Ovary (tissue), 9 donors: Measurements from ENCODE around the gene WNT5A. TPM values are rescaled to one million over a fixed set of nuclear protein-coding genes. Genes with fewer than 3 reads are reported as not detected.

Experiments
- DNase-seq, 5 donors: peaks; one replicate each; pipeline ENCODE4 v3.0.0-alpha.2; 2019 to 2020
- H3K27ac ChIP-seq, 2 donors: fragments of 200-600 bp; one replicate each; pipeline versions ENCODE4 v1.5.1 to v1.8.0; 2019 to 2022
- H3K27me3 ChIP-seq: fragments of 200-600 bp; one replicate; pipeline ENCODE4 v1.8.0; 2022
- H3K36me3 ChIP-seq: fragments of 200-600 bp; sonication (generic); one replicate; pipeline ENCODE4 v1.5.1; 2019
- H3K4me1 ChIP-seq: one replicate; pipeline ENCODE4 v1.8.1; 2013; ENCODE audit warnings: mild to moderate bottlenecking, moderate library complexity; ENCODE audit not compliant: insufficient read depth
- H3K4me3 ChIP-seq: fragments of 200-600 bp; sonication (generic); one replicate; pipeline ENCODE4 v1.5.1; 2017
- H3K9me3 ChIP-seq, 2 donors: fragments of 200-600 bp in 1 of 2; sonication (generic) in 1 of 2; one replicate each; pipeline versions ENCODE4 v1.5.1 to v1.8.1; 2013 to 2019; ENCODE audit warnings: mild to moderate bottlenecking in 1 of 2, moderate library complexity in 1 of 2
- EP300 ChIP-seq: sonication (generic); formaldehyde crosslinking; IDR thresholded peaks from one replicate; pipeline ENCODE4 v1.6.1; 2017; ENCODE audit warnings: antibody characterized with exemption
- POLR2A ChIP-seq: fragments of 450-650 bp; IDR thresholded peaks from one replicate; pipeline ENCODE4 v1.6.1; 2017; ENCODE audit warnings: antibody characterized with exemption, mild to moderate bottlenecking, moderate library complexity
- WGBS, 3 donors: extraction: QIAGEN DNeasy Blood & Tissue Kit in 1 of 3; methylation state at CpG; one replicate each; pipeline versions ENCODE4 v1.1.5 to v1.1.7; 2013 to 2017; 5-methylcytosine and 5-hydroxymethylcytosine counted together
- intact Hi-C, 4 donors: fragments of 100-400 bp; cut with DNase I; formaldehyde crosslinking; loops; one replicate each; pipeline versions ENCODE4 v1.11.0 to v1.15.1; 2022 to 2023
- polyA plus RNA-seq, 2 donors: library from polyadenylated mRNA; stranded (reverse); fragments of 200-250 nt in 1 of 2; fragments of 350-450 nt in 1 of 2; fragmentation: Illumina TruSeq in 1 of 2; extraction: RNeasy Lipid Tissue Mini Kit (QIAGEN cat#74804) in 1 of 2; gene quantifications; one replicate each; pipeline ENCODE4 v1.2.3, GENCODE V29; 2013 to 2014
- total RNA-seq, 7 donors: library from RNA; depleted of rRNA in 2 of 7; stranded (reverse); fragments of >200 nt in 2 of 7; fragmentation: NEBNext Ultra II Directional in 3 of 7; extraction: Animal tissue kit (Norgen Biotek cat#: 25700) in 3 of 7; gene quantifications; one replicate each; pipeline versions ENCODE4 v1.1.0 to v1.2.4, GENCODE V29; 2016 to 2023
- TF ChIP-seq, protein P1 (sequence below), 3 donors: fragments of 450-650 bp in 2 of 3; fragments of 200-600 bp in 1 of 3; IDR thresholded peaks; one replicate each; pipeline versions ENCODE4 v1.5.1 to v1.8.0; 2016 to 2022; ENCODE audit warnings: antibody characterized with exemption in 3 of 3, mild to moderate bottlenecking in 1 of 3
- donor health status: DM: no; HTN: no; CAD: no; lungs with moderate emphysema.
- donor health status: DM: no; HTN: no; CAD: no.
- donor health status: Bipolar disorder and iron deficiency.
- donor health status: DM: yes; HTN: yes; CAD: no.
- donor health status: DM: no; HTN: no; CAD: no.
- donor health status: DM: yes; HTN: yes; CAD: no.

WNT5A gene
- total and polyA plus RNA-seq, 9 donors, result 10.1 to 26.9 (median 18.3) TPM

DNA sequence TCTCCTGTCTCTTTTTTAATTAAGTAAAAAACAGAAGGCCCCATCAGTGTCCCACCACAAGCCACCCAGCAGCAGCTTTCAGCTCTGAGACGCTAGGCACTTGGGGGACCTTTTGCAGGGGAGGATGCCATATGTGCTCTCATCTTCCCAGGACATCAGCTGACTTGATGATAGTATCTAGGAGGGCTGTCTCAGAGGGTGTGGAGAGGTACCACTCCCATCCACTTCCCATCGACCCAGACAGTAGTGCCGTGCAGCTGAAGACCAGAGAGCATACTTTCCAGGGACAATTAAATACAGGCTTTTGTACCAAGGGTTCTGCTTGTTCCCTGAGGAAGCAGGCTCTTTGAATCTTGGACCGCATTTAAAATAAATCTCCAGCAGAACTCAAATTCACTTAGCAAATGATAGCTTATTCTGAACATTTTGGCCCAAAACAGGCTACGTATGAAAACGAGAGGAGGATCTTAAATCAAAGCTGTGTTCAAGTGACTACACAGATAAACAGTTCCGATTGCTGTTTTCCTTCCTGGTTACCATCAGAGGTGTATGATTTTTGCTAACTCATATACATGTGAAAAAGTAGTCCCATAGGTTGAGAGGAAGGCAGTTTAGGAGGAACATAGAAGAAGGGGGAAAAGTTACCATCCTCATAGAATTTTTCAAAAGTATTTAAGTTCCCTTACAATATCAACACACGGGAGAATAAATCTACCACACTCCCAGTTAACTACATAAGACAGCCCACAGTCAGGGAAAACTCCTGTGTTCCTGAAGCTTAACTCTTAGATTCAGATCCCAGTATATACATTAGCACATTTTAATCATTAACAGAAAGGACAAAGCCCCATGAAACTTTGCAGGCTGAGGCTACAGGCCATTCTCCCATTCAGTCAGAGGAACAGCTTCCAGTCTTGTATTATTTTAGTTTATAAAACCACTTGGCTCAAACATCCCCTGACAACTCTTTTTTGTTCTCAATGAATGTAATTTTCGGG lies 9.5 kb downstream of the WNT5A start:
- Histone ChIP-seq H3K27me3 (no peaks in the 10 kb centered on the region), H3K36me3 (no peaks in the 10 kb centered on the region), H3K4me3 (no peak overlapping the region), H3K9me3 (no peaks in the 10 kb centered on the region), H3K27ac (no peak overlapping the region), H3K4me1 (peaks cover under 1% of the 10 kb centered on the region)
- TF ChIP-seq, protein P1, sequence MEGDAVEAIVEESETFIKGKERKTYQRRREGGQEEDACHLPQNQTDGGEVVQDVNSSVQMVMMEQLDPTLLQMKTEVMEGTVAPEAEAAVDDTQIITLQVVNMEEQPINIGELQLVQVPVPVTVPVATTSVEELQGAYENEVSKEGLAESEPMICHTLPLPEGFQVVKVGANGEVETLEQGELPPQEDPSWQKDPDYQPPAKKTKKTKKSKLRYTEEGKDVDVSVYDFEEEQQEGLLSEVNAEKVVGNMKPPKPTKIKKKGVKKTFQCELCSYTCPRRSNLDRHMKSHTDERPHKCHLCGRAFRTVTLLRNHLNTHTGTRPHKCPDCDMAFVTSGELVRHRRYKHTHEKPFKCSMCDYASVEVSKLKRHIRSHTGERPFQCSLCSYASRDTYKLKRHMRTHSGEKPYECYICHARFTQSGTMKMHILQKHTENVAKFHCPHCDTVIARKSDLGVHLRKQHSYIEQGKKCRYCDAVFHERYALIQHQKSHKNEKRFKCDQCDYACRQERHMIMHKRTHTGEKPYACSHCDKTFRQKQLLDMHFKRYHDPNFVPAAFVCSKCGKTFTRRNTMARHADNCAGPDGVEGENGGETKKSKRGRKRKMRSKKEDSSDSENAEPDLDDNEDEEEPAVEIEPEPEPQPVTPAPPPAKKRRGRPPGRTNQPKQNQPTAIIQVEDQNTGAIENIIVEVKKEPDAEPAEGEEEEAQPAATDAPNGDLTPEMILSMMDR (IDR thresholded peaks at IDR 0.05), result no peak
- TF ChIP-seq EP300, result no peak
- no peak for TF ChIP-seq POLR2A
- no peak for DNase-seq
- 72 to 79% (median 77%) methylated on average over 9 of the region's 9 CpGs for WGBS, 3 donors
- intact Hi-C loops, result no loop called here

- 63 to 69% (median 65%) methylated on average over 3 of the region's 3 CpGs for WGBS, 3 donors
- intact Hi-C loops, result no loop called here
- no peaks in the 10 kb centered on the region for H3K27me3 ChIP-seq
- DNase-seq, result no peak
- TF ChIP-seq, protein P1 (IDR thresholded peaks at IDR 0.05), result no peak
- TF ChIP-seq POLR2A, result no peak
- TF ChIP-seq EP300, result no peak
- no peaks in the 10 kb centered on the region for H3K36me3 ChIP-seq
- no peak overlapping the region for H3K4me3 ChIP-seq
- no peak overlapping the region for H3K27ac ChIP-seq
- H3K9me3 ChIP-seq, result no peaks in the 10 kb centered on the region
- no peaks in the 10 kb centered on the region for H3K4me1 ChIP-seq
These were observed 10.6 kb downstream of the WNT5A start for GRCh38 chr3:55476515-55476914.

- 85 to 87% (median 85%) methylated on average over 39 to 44 of the region's 44 CpGs for WGBS, 3 donors
- Histone ChIP-seq H3K27me3 (no peaks in the 10 kb centered on the region), H3K9me3 (no peaks in the 10 kb centered on the region), H3K4me1 (no peaks in the 10 kb centered on the region), H3K36me3 (no peaks in the 10 kb centered on the region), H3K4me3 (no peak overlapping the region), H3K27ac (no peak overlapping the region)
- TF ChIP-seq EP300 (no peak), POLR2A (no peak)
- TF ChIP-seq, protein P1 (IDR thresholded peaks at IDR 0.05), result no peak
- DNase-seq, result no peak
- intact Hi-C loops, result loop anchor here in 1 of 4 donors (5.0 kb wide), 1 partner anchor 1522 kb away; no protein-coding TSS in a partner anchor
These were observed 12.9 kb downstream of the WNT5A start for GRCh38 chr3:55474213-55474632.

DNA sequence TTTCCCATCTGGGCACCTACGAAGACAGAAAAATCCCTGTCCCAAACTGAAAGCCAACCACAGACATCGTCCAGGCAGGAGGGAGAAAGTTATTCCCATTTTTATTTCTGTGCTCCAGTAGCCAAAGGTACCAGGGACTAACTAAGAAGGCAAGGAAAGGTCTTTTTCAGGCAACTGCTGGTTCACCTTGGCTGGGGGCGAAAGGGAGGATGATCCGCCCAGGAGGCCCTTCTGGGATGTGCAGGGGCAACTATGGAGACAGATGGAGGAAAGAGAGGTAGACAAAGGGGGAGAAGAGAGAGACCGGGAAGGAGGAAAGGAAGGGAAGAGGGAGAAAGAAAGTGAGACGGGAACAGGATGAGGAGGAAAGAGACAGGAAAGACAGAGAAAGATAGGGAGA lies 13.3 kb downstream of the WNT5A start:
- Histone ChIP-seq H3K4me3 (no peak overlapping the region), H3K27me3 (no peaks in the 10 kb centered on the region), H3K36me3 (no peaks in the 10 kb centered on the region), H3K27ac (no peak overlapping the region), H3K9me3 (no peaks in the 10 kb centered on the region), H3K4me1 (no peaks in the 10 kb centered on the region)
- TF ChIP-seq, protein P1 (IDR thresholded peaks at IDR 0.05), result no peak
- TF ChIP-seq POLR2A (no peak), EP300 (no peak)
- no peak for DNase-seq
- 92 to 94% (median 92%) methylated on average over 6 of the region's 6 CpGs for WGBS, 3 donors
- intact Hi-C loops, result loop anchor here in 1 of 4 donors (5.0 kb wide), 1 partner anchor 1521 kb away; no protein-coding TSS in a partner anchor
